Measurements from ENCODE around the gene PFN3. TPM values are rescaled to one million over a fixed set of nuclear protein-coding genes. Genes with fewer than 3 reads are reported as not detected.

The PFN3 gene
- total RNA-seq, 1 experiment from 2014 or later, result not detected

DNA sequence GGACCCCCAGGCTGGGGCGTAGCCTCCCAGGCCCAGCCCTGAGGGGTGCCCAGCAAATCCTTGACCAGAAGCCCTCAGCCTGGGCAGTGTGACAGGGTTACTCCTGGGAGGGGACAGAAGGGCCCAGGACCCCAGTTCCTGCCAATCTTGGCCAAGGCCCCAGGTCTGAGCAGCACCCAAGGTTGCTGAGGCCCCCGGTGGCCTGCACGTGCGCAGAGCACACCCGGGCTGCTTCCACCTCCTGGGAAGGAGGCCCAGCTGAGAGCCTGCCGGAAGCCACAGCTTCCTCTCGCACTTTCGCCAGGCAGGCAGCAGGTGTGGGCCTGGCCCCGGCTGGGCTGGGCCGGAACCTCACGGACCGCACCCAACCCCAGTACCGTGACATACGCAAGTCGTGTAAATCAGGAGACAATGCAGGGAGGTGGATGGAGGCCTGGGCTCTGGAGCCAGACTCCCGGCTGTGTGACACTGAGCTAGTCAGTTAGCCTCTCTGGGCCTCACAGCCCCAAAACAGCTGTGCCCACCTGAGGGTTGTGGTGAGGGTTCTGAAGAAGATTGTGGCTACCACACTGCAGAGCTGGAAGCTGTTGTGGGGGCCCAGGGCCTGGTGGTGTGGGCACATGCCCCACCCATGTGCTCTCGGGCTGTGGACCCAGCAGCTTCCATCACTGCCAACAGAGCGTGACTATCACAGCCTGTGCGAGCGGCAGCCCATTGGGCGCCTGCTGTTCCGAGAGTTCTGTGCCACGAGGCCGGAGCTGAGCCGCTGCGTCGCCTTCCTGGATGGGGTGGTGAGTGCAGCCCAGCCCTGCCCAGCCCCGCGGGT, 31.1 kb upstream of the PFN3 start:
- H3K27me3 ChIP-seq, result no peaks in the 10 kb centered on the region
- H3K9me3 ChIP-seq (replicated peaks), result no peaks in the 10 kb centered on the region
- no peak overlapping the region for H3K4me3 ChIP-seq
- H3K36me3 ChIP-seq, result peaks cover 39% of the 10 kb centered on the region
- no peak overlapping the region for H3K27ac ChIP-seq
- peaks cover 20% of the 10 kb centered on the region for H3K4me1 ChIP-seq
- no peak for DNase-seq

DNA sequence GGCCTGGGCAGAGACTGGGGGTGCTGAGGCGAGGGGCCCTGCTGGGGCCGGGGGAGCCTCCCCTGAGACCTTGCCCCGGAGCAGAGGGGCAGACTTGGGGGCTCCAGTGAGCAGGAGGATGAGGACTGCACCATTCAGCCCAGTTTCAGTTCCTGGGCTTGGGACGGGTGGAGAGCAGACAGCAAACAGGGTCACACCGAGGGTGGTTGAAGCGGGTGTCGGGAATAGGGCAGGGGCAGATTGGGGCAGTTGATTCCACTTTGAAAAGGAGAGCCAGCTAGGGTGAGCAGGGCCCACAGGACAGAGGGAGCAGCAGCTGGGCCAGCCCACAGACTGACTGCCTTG, 30.5 kb upstream of the PFN3 start:
- Histone ChIP-seq H3K4me3 (no peak overlapping the region), H3K4me1 (peaks cover 20% of the 10 kb centered on the region), H3K9me3 (replicated peaks) (no peaks in the 10 kb centered on the region), H3K27me3 (no peaks in the 10 kb centered on the region), H3K36me3 (peaks cover 37% of the 10 kb centered on the region), H3K27ac (no peak overlapping the region)
- no peak for DNase-seq

GRCh38 chr5:177430140-177430951, 29.9 kb upstream of the PFN3 start:
- Histone ChIP-seq H3K9me3 (replicated peaks) (no peaks in the 10 kb centered on the region), H3K4me1 (peaks cover 22% of the 10 kb centered on the region), H3K27me3 (no peaks in the 10 kb centered on the region), H3K36me3 (peaks cover 31% of the 10 kb centered on the region), H3K4me3 (no peak overlapping the region), H3K27ac (peak overlapping the region; percentile 37)
- DNase-seq, result peak; percentile 56 to 65

DNA sequence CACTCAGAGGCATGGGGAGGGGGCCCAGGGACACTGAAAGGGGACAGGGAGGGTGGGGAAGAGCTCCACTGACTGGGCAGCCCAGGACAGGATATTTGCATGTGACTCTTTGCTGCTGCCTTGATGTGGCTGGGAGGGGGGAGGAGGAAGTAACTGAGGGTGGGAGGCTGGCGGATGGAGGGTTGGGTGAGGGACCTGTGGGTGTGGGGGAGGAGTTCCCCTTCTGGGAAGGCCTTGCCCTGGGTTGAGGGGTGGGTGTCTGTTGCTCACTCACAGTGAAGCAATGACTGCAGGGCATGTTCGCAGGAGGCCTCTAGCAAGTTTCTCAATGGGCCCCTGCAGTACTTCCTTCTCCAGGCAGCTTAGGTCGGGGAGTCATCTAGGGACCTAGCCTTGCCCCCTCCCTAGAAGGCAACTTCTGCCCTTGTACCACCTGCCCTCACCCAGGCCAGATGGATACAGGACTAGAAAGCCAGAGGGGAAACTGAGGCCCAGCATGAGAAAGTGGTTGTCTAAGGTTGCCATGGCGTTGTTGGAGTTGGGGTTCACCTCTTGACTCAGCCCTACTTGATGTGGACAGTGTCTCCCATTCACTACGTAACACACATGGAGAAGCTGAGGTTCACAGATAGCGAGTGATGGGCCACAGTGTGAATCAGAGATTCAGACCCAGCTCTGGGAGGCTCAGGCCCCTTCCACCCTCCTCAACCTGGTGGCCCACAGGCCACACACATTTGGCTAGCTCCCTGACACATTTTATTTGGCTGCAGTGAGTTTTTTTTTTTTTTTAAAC, 29.0 kb upstream of the PFN3 start:
- DNase-seq, result no peak
- Histone ChIP-seq H3K4me1 (peaks cover 25% of the 10 kb centered on the region), H3K27me3 (no peaks in the 10 kb centered on the region), H3K36me3 (peaks cover 24% of the 10 kb centered on the region), H3K27ac (no peak overlapping the region), H3K9me3 (replicated peaks) (no peaks in the 10 kb centered on the region), H3K4me3 (no peak overlapping the region)

GRCh38 chr5:177428574-177429217, 28.2 kb upstream of the PFN3 start:
- H3K36me3 ChIP-seq, result peaks cover 23% of the 10 kb centered on the region
- peaks cover 25% of the 10 kb centered on the region for H3K4me1 ChIP-seq
- H3K4me3 ChIP-seq, result no peak overlapping the region
- no peaks in the 10 kb centered on the region for H3K9me3 ChIP-seq (replicated peaks)
- no peak overlapping the region for H3K27ac ChIP-seq
- DNase-seq, result no peak
- no peaks in the 10 kb centered on the region for H3K27me3 ChIP-seq

GRCh38 chr5:177427919-177428573, 27.6 kb upstream of the PFN3 start:
- Histone ChIP-seq H3K27me3 (no peaks in the 10 kb centered on the region), H3K27ac (no peak overlapping the region), H3K4me3 (no peak overlapping the region), H3K36me3 (peaks cover 18% of the 10 kb centered on the region), H3K4me1 (peaks cover 25% of the 10 kb centered on the region), H3K9me3 (replicated peaks) (no peaks in the 10 kb centered on the region)
- no peak for DNase-seq

GRCh38 chr5:177427211-177427822, 26.9 kb upstream of the PFN3 start:
- H3K9me3 ChIP-seq (replicated peaks), result no peaks in the 10 kb centered on the region
- H3K4me3 ChIP-seq, result peak overlapping the region; percentile 89
- peak in 1 of 2 experiments; percentile 41 for DNase-seq
- H3K4me1 ChIP-seq, result peaks cover 25% of the 10 kb centered on the region
- H3K27me3 ChIP-seq, result no peaks in the 10 kb centered on the region
- peaks cover 11% of the 10 kb centered on the region for H3K36me3 ChIP-seq
- peak overlapping the region; percentile 71 for H3K27ac ChIP-seq

DNA sequence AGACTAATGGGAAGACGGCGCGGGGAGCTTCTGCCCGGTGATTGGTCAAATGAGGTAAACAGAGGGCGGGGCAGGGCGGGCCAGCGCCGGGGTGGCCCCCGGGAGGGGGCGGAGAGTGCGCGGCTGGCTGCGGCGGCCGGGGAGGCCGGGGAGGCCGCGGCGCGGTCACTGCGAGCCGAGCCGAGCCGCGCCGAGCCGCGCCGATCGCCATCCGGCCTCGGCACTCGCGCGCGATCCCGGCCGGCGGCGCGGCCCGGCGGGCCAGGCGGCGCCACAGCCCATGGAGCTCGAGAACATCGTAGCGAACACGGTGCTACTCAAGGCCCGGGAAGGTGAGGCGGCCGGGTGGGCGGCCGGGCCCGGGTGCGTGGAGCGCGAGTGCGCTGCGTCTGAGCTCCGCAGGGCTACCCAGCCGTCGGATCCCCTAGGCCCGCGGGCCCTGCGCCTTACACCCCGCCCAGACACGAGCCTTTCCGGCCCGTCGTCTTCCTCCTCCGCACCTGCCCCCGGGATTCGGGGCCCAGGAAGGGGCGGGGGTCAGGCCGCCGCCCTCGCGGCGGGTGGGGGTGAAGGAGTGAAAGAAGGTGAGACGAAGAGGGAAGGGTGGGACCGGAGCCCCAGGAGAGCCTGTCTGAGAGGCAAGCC, 26.2 kb upstream of the PFN3 start, which contains the start of gene GRK6:
GRK6 (plus strand) TSS at position 111 of the 645 bp plus-strand sequence; CDS start at position 281, 170 bp downstream.
- Histone ChIP-seq H3K9me3 (replicated peaks) (no peaks in the 10 kb centered on the region), H3K27ac (peak within 1 kb of the TSS; percentile 71), H3K4me1 (peaks cover 27% of the 10 kb centered on the region), H3K4me3 (peak within 1 kb of the TSS; percentile 89), H3K36me3 (0 out of 2 replicates have a peak, but pooled peaks cover 5% of the 10 kb centered on the region), H3K27me3 (no peaks in the 10 kb centered on the region)
- peak; percentile 47 to 56 for DNase-seq

GRCh38 chr5:177425801-177426565, 25.5 kb upstream of the PFN3 start:
- Histone ChIP-seq H3K36me3 (0 out of 2 replicates have a peak, but pooled peaks cover 4% of the 10 kb centered on the region), H3K4me1 (peaks cover 32% of the 10 kb centered on the region), H3K9me3 (replicated peaks) (no peaks in the 10 kb centered on the region), H3K4me3 (peak overlapping the region; percentile 62), H3K27ac (peak overlapping the region; percentile 67), H3K27me3 (no peaks in the 10 kb centered on the region)
- peak; percentile 100 for DNase-seq

DNA sequence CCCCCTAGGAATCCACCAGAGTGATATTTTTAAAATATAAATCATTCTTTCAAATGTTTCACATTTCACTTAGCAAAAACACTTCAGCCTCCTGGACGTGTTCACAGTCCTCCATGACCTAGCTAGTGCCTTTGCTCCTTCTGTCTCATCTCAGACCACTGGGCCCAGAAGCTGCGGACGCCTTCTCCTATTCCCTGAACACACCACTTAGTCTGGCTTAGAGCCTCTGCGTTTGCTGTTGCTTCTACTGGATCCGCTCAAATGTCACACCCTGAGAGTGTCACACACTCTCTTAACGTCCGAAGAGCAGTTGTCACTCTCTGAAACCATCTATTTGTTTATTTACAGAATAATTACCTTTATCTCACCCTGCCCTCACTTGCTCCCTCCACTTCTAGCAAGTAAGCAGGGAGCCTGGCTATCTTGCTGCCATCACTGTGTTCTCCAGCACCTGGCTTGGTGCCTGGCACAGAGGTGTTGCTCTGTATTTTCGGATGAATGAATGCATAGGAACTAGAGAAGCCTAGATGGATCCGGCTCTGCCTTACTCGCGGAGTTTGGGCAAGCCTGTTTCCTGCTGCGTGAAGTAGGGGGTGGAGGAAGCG, 24.8 kb upstream of the PFN3 start:
- H3K4me1 ChIP-seq, result peaks cover 31% of the 10 kb centered on the region
- no peaks in the 10 kb centered on the region for H3K36me3 ChIP-seq
- no peaks in the 10 kb centered on the region for H3K27me3 ChIP-seq
- H3K27ac ChIP-seq, result peak overlapping the region; percentile 67
- H3K4me3 ChIP-seq, result peak overlapping the region; percentile 62
- no peak for DNase-seq
- no peaks in the 10 kb centered on the region for H3K9me3 ChIP-seq (replicated peaks)

GRCh38 chr5:177423671-177424070, 23.2 kb upstream of the PFN3 start:
- no peak overlapping the region for H3K4me3 ChIP-seq
- H3K4me1 ChIP-seq, result peaks cover 20% of the 10 kb centered on the region
- H3K27ac ChIP-seq, result no peak overlapping the region
- no peaks in the 10 kb centered on the region for H3K9me3 ChIP-seq (replicated peaks)
- no peaks in the 10 kb centered on the region for H3K36me3 ChIP-seq
- no peak for DNase-seq
- no peaks in the 10 kb centered on the region for H3K27me3 ChIP-seq

GRCh38 chr5:177421062-177421798, 20.8 kb upstream of the PFN3 start:
- Histone ChIP-seq H3K27ac (no peak overlapping the region), H3K36me3 (no peaks in the 10 kb centered on the region), H3K9me3 (replicated peaks) (no peaks in the 10 kb centered on the region), H3K4me1 (peaks cover 14% of the 10 kb centered on the region), H3K27me3 (no peaks in the 10 kb centered on the region), H3K4me3 (no peak overlapping the region)
- peak; percentile 40 to 54 for DNase-seq

All from SJCRH30 (cell line).